ENCODE results near the gene EPC1.
"Not testable (repeated sequence)": the region's sequence is repeated elsewhere in the genome, so short reads cannot be mapped to it uniquely, and the experiment has no call there.

Gene EPC1

DNA sequence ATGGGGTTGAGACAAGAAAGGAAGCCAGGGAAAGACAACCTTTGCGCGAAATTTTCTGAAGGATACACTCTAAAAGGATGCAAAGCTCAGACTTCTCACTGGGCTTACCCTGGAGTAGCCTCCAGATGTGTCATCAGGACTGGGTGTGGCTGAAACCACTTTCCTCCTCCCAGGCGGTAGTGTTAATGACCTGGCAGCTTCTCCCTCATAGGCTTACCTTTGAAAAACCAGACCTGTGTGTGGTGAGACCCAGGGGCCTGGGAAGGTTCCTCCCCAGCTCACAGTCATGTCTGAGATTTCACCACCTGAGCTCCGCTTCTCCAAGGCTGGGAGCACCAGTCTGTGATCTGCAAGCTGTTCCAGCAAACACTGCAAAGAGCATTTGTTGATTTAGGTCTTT, 93.7 kb downstream of the EPC1 start:
- Histone ChIP-seq H3K27ac (ENCODE audit: low read depth, low read length, poor library complexity, severe bottlenecking) (no peak overlapping the region), H3K4me2 (ENCODE audit: low read length) (no peak overlapping the region), H3K4me3 (ENCODE audit: low read depth, low read length, poor library complexity, severe bottlenecking) (no peak overlapping the region)

DNA sequence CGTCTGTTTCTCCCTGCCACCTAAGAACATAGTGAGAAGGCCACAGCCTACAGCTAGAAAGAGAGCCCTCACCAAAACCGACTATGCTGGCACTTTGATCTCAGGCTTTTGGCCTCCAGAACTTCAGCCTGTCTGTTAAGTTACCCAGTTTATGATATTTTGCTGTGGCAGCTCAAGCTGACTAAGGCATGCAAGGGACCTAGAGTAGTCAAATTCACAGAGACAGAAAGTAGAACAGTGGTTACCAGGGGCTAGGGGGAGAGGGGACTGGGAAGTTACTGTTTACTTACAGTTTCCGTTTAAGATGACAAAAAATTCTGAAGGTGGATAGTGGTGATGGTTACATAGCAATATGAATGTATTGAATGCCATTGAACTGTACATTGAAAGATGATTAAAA, 96.5 kb downstream of the EPC1 start:
- not testable (repeated sequence) for H3K9me3 ChIP-seq (ENCODE audit: low read length); H4K20me1 ChIP-seq (ENCODE audit: insufficient read depth, low read length); H2AFZ ChIP-seq (ENCODE audit: low read length)

More for the DNA sequence above, 93.7 kb downstream of the EPC1 start:
- no peaks in the 10 kb centered on the region for H3K27me3 ChIP-seq (ENCODE audit: insufficient read depth, low read length)
- no peak overlapping the region for H3K9ac ChIP-seq (ENCODE audit: low read length)
- H4K20me1 ChIP-seq (ENCODE audit: insufficient read depth, low read length) = no peaks in the 10 kb centered on the region
- no peaks in the 10 kb centered on the region for H3K9me2 ChIP-seq (ENCODE audit: low read depth, low read length)
- peaks cover 5% of the 10 kb centered on the region for H3K4me1 ChIP-seq (ENCODE audit: insufficient read depth, low read length, severe bottlenecking)
- TF ChIP-seq, protein P1, sequence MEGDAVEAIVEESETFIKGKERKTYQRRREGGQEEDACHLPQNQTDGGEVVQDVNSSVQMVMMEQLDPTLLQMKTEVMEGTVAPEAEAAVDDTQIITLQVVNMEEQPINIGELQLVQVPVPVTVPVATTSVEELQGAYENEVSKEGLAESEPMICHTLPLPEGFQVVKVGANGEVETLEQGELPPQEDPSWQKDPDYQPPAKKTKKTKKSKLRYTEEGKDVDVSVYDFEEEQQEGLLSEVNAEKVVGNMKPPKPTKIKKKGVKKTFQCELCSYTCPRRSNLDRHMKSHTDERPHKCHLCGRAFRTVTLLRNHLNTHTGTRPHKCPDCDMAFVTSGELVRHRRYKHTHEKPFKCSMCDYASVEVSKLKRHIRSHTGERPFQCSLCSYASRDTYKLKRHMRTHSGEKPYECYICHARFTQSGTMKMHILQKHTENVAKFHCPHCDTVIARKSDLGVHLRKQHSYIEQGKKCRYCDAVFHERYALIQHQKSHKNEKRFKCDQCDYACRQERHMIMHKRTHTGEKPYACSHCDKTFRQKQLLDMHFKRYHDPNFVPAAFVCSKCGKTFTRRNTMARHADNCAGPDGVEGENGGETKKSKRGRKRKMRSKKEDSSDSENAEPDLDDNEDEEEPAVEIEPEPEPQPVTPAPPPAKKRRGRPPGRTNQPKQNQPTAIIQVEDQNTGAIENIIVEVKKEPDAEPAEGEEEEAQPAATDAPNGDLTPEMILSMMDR (IDR thresholded peaks at IDR 0.05; ENCODE audit: low read length) = no peak
- TF ChIP-seq EZH2 (IDR thresholded peaks at IDR 0.05; ENCODE audit: borderline replicate concordance, low read length) = no peak
- H3F3A ChIP-seq (ENCODE audit: insufficient read depth, low read length) = no peaks in the 10 kb centered on the region
- H3K9me3 ChIP-seq (ENCODE audit: low read length) = no peaks in the 10 kb centered on the region
- no peaks in the 10 kb centered on the region for H3K79me2 ChIP-seq (ENCODE audit: insufficient read depth, low read length)
- no peaks in the 10 kb centered on the region for H3K36me3 ChIP-seq (ENCODE audit: insufficient read depth, low read length)
- no peak overlapping the region for H2AFZ ChIP-seq (ENCODE audit: low read length)

DNA sequence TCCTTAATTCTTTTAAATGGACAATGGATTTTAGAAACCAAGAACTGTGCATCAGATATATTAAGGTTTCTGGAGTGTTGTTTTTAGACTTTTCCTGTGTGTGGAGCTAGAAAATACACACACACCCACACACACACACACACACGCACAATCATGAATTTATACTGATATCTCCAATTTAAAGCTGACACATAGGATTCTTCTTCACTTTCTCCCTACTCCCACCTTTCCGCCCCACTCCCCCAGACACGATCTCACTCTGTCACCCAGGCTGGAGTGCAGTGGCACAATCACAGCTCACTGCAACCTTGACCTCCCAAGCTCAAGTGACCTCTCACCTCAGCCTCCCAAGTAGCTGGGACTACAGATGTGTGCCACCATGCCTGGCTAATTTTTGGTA, 100.3 kb downstream of the EPC1 start:
- H2AFZ ChIP-seq (ENCODE audit: low read length) = no peak overlapping the region
- H3K36me3 ChIP-seq (ENCODE audit: insufficient read depth, low read length) = no peaks in the 10 kb centered on the region
- H3K27ac ChIP-seq (ENCODE audit: low read depth, low read length, poor library complexity, severe bottlenecking) = no peak overlapping the region
- H3K4me3 ChIP-seq (ENCODE audit: low read depth, low read length, poor library complexity, severe bottlenecking) = no peak overlapping the region
- no peaks in the 10 kb centered on the region for H3K27me3 ChIP-seq (ENCODE audit: insufficient read depth, low read length)
- TF ChIP-seq, protein P1 (IDR thresholded peaks at IDR 0.05; ENCODE audit: low read length) = no peak
- no peak for TF ChIP-seq EZH2 (IDR thresholded peaks at IDR 0.05; ENCODE audit: borderline replicate concordance, low read length)
- H3K4me2 ChIP-seq (ENCODE audit: low read length) = no peak overlapping the region
- H3K79me2 ChIP-seq (ENCODE audit: insufficient read depth, low read length) = no peaks in the 10 kb centered on the region
- H3K9me3 ChIP-seq (ENCODE audit: low read length) = no peaks in the 10 kb centered on the region
- no peak overlapping the region for H3K9ac ChIP-seq (ENCODE audit: low read length)
- H3K9me2 ChIP-seq (ENCODE audit: low read depth, low read length) = no peaks in the 10 kb centered on the region
- no peaks in the 10 kb centered on the region for H3K4me1 ChIP-seq (ENCODE audit: insufficient read depth, low read length, severe bottlenecking)
- H3F3A ChIP-seq (ENCODE audit: insufficient read depth, low read length) = no peaks in the 10 kb centered on the region
- no peaks in the 10 kb centered on the region for H4K20me1 ChIP-seq (ENCODE audit: insufficient read depth, low read length)

More for the DNA sequence above, 96.5 kb downstream of the EPC1 start:
- H3K27me3 ChIP-seq (ENCODE audit: insufficient read depth, low read length); H3K4me3 ChIP-seq (ENCODE audit: low read depth, low read length, poor library complexity, severe bottlenecking); H3K9me2 ChIP-seq (ENCODE audit: low read depth, low read length); H3K79me2 ChIP-seq (ENCODE audit: insufficient read depth, low read length); H3K36me3 ChIP-seq (ENCODE audit: insufficient read depth, low read length); H3K9ac ChIP-seq (ENCODE audit: low read length); H3K27ac ChIP-seq (ENCODE audit: low read depth, low read length, poor library complexity, severe bottlenecking); H3F3A ChIP-seq (ENCODE audit: insufficient read depth, low read length); H3K4me2 ChIP-seq (ENCODE audit: low read length); H3K4me1 ChIP-seq (ENCODE audit: insufficient read depth, low read length, severe bottlenecking): not testable (repeated sequence)

DNA sequence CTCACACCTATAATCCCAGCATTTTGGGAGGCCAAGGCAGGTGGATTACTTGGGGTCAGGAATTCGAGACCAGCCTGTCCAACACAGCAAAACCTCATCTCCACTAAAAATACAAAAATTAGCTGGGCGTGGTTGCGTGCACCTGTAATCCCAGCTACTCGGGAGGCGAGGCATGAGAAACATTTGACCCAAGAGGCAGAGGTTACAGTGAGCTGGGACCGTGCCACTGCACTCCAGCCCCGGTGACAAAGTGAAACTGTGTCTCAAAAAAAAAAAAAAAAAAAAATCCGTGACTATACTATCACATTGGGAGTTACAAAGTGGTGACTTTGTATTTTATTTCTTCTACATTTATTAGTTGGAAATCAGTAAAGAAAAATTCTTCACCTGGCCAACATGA, 101.2 kb downstream of the EPC1 start:
- H3K9ac ChIP-seq (ENCODE audit: low read length) = no peak overlapping the region
- no peaks in the 10 kb centered on the region for H3K36me3 ChIP-seq (ENCODE audit: insufficient read depth, low read length)
- no peaks in the 10 kb centered on the region for H3K9me2 ChIP-seq (ENCODE audit: low read depth, low read length)
- H3K27ac ChIP-seq (ENCODE audit: low read depth, low read length, poor library complexity, severe bottlenecking) = no peak overlapping the region
- no peak overlapping the region for H2AFZ ChIP-seq (ENCODE audit: low read length)
- H3K9me3 ChIP-seq (ENCODE audit: low read length) = no peaks in the 10 kb centered on the region
- TF ChIP-seq EZH2 (IDR thresholded peaks at IDR 0.05; ENCODE audit: borderline replicate concordance, low read length) = no peak
- TF ChIP-seq, protein P1 (IDR thresholded peaks at IDR 0.05; ENCODE audit: low read length) = no peak
- H3K4me3 ChIP-seq (ENCODE audit: low read depth, low read length, poor library complexity, severe bottlenecking) = no peak overlapping the region
- no peaks in the 10 kb centered on the region for H3K79me2 ChIP-seq (ENCODE audit: insufficient read depth, low read length)
- H3K27me3 ChIP-seq (ENCODE audit: insufficient read depth, low read length) = no peaks in the 10 kb centered on the region
- no peaks in the 10 kb centered on the region for H3F3A ChIP-seq (ENCODE audit: insufficient read depth, low read length)
- no peak overlapping the region for H3K4me2 ChIP-seq (ENCODE audit: low read length)
- H4K20me1 ChIP-seq (ENCODE audit: insufficient read depth, low read length) = no peaks in the 10 kb centered on the region
- H3K4me1 ChIP-seq (ENCODE audit: insufficient read depth, low read length, severe bottlenecking) = no peaks in the 10 kb centered on the region
